H1 (cell line): ENCODE measurements around the gene C3orf22. TPM values are rescaled to one million over a fixed set of nuclear protein-coding genes. Genes with fewer than 3 reads are reported as not detected.

ENCODE experiments used
- CTCF ChIA-PET: fragments of 300-600 bp; sonication (Branson Sonifier 250); formaldehyde crosslinking; loops from one replicate; lab custom pipeline; 2021; ENCODE audit not compliant: partially characterized antibody; lab: Charles Lee
- POLR2A ChIA-PET: fragments of 300-600 bp; sonication (Branson Sonifier 250); formaldehyde crosslinking; loops from one replicate; lab custom pipeline; 2021; ENCODE audit warnings: inconsistent platforms; ENCODE audit not compliant: partially characterized antibody; lab: Charles Lee
- DNase-seq, 2 experiments: peaks; one replicate each; pipeline versions ENCODE4 v3.0.0 to v3.0.0-alpha.2; 2010 to 2022; ENCODE audit warnings: low spot score in 2 of 2, low read depth in 1 of 2, mixed read lengths in 1 of 2
- FAIRE-seq: peaks from 2 replicates; lab custom pipeline; 2011; peaks lifted over from hg19 to GRCh38; lab: Jason Lieb, UNC
- H2AFZ ChIP-seq: 2 replicates; pipeline ENCODE4 v1.8.1; 2012; ENCODE audit warnings: low read length, inconsistent platforms
- H2AK5ac ChIP-seq: 2 replicates; pipeline ENCODE4 v1.6.1; 2013; ENCODE audit warnings: low read depth, low read length
- H2BK120ac ChIP-seq: replicated peaks from 2 replicates; pipeline ENCODE3; 2013; ENCODE audit warnings: low read depth, low read length, inconsistent platforms
- H2BK12ac ChIP-seq: 2 replicates; pipeline ENCODE4 v1.6.1; 2013; ENCODE audit warnings: low read depth, low read length
- H2BK15ac ChIP-seq: 2 replicates; pipeline ENCODE4 v1.6.1; 2013; ENCODE audit warnings: low read length
- H2BK20ac ChIP-seq: 2 replicates; pipeline ENCODE4 v1.6.1; 2013; ENCODE audit warnings: low read length
- H2BK5ac ChIP-seq: 2 replicates; pipeline ENCODE4 v1.6.1; 2013; ENCODE audit warnings: low read depth, low read length
- H3K14ac ChIP-seq: 2 replicates; pipeline ENCODE4 v1.6.1; 2013; ENCODE audit warnings: inconsistent platforms; ENCODE audit not compliant: insufficient read length
- H3K18ac ChIP-seq: 2 replicates; pipeline ENCODE4 v1.6.1; 2013; ENCODE audit warnings: low read length; ENCODE audit errors: extremely low read depth
- H3K23ac ChIP-seq: 2 replicates; pipeline ENCODE4 v1.6.1; 2013; ENCODE audit warnings: inconsistent platforms; ENCODE audit not compliant: insufficient read length
- H3K23me2 ChIP-seq: 2 replicates; pipeline ENCODE4 v1.6.1; 2013; ENCODE audit warnings: low read depth, low read length
- H3K27ac ChIP-seq: 2 replicates; pipeline ENCODE4 v1.6.1; 2011; ENCODE audit warnings: low read depth, low read length, inconsistent platforms
- H3K27me3 ChIP-seq, 4 experiments: replicated peaks in 1 of 4; 1 replicate in 1 of 4; 2 replicates in 3 of 4; pipeline versions ENCODE4 v1.6.1 to v1.8.1; 2011 to 2013; ENCODE audit warnings: low read length in 3 of 4, mild to moderate bottlenecking in 3 of 4, inconsistent platforms in 2 of 4, mixed read lengths in 2 of 4, moderate library complexity in 1 of 4; ENCODE audit not compliant: control insufficient read depth in 3 of 4, insufficient read depth in 3 of 4; ENCODE audit errors: extremely low read depth in 1 of 4
- H3K36me3 ChIP-seq, 4 experiments: 2 replicates each; pipeline versions ENCODE4 v1.6.1 to v1.8.1; 2011 to 2013; ENCODE audit warnings: mild to moderate bottlenecking in 4 of 4, low read length in 3 of 4, moderate library complexity in 2 of 4, control low read depth in 1 of 4, inconsistent platforms in 1 of 4; ENCODE audit not compliant: insufficient read depth in 4 of 4, control insufficient read depth in 2 of 4
- H3K4ac ChIP-seq: replicated peaks from 2 replicates; pipeline ENCODE3; 2013; ENCODE audit warnings: low read length, low read depth, mixed read lengths, inconsistent platforms; ENCODE audit not compliant: insufficient read length
- H3K4me1 ChIP-seq, 4 experiments: replicated peaks in 1 of 4; 1 replicate in 1 of 4; 2 replicates in 3 of 4; pipeline versions ENCODE4 v1.6.1 to v1.8.1; 2011 to 2013; ENCODE audit warnings: low read length in 3 of 4, inconsistent platforms in 2 of 4, mixed read lengths in 1 of 4; ENCODE audit not compliant: insufficient read depth in 4 of 4, control insufficient read depth in 3 of 4
- H3K4me2 ChIP-seq, 2 experiments: 2 replicates each; pipeline versions ENCODE4 v1.6.1 to v1.8.1; 2011 to 2013; ENCODE audit warnings: low read depth in 2 of 2, low read length in 2 of 2, control low read depth in 1 of 2, inconsistent platforms in 1 of 2, mild to moderate bottlenecking in 1 of 2; ENCODE audit not compliant: insufficient read depth in 1 of 2
- H3K4me3 ChIP-seq, 4 experiments: fragments of 200-600, 300-600 bp in 1 of 4; sonication (generic), shearing (Covaris generic), sonication (Bioruptor Twin) in 1 of 4; 2 replicates each; pipeline versions ENCODE4 v1.5.1 to v1.8.1; 2011 to 2016; ENCODE audit warnings: low read length in 4 of 4, low read depth in 3 of 4, control low read depth in 2 of 4, inconsistent platforms in 2 of 4, mild to moderate bottlenecking in 2 of 4, mixed read lengths in 1 of 4, moderate library complexity in 1 of 4; ENCODE audit not compliant: insufficient read depth in 2 of 4; ENCODE audit errors: extremely low read depth in 1 of 4
- H3K56ac ChIP-seq: replicated peaks from 2 replicates; pipeline ENCODE3; 2013; ENCODE audit warnings: low read depth, mild to moderate bottlenecking, mixed read lengths, low read length, inconsistent platforms; ENCODE audit not compliant: insufficient read length
- H3K79me1 ChIP-seq: 2 replicates; pipeline ENCODE4 v1.6.1; 2013; ENCODE audit warnings: low read depth, low read length, control low read depth
- H3K79me2 ChIP-seq, 2 experiments: 2 replicates each; pipeline versions ENCODE4 v1.6.1 to v1.8.1; 2012 to 2013; ENCODE audit warnings: low read length in 2 of 2, mild to moderate bottlenecking in 2 of 2, inconsistent platforms in 1 of 2; ENCODE audit not compliant: insufficient read depth in 2 of 2, control insufficient read depth in 1 of 2
- H3K9ac ChIP-seq, 4 experiments: replicated peaks in 1 of 4; 1 replicate in 1 of 4; 2 replicates in 3 of 4; pipeline versions ENCODE4 v1.6.1 to v1.8.1; 2011 to 2013; ENCODE audit warnings: low read depth in 3 of 4, low read length in 3 of 4, control low read depth in 2 of 4, mild to moderate bottlenecking in 2 of 4, moderate library complexity in 2 of 4, inconsistent platforms in 1 of 4; ENCODE audit errors: extremely low read depth in 1 of 4
- H3K9me3 ChIP-seq, 2 experiments: 2 replicates each; pipeline versions ENCODE4 v1.6.1 to v1.8.1; 2012 to 2013; ENCODE audit warnings: mild to moderate bottlenecking in 2 of 2, moderate library complexity in 2 of 2, control low read depth in 1 of 2, inconsistent platforms in 1 of 2, low read depth in 1 of 2, low read length in 1 of 2, mixed read lengths in 1 of 2; ENCODE audit not compliant: insufficient read depth in 2 of 2
- H4K20me1 ChIP-seq, 2 experiments: replicated peaks in 1 of 2; 2 replicates each; pipeline versions ENCODE3 to v1.8.1; 2011 to 2013; ENCODE audit warnings: inconsistent platforms in 2 of 2, low read length in 2 of 2, mild to moderate bottlenecking in 1 of 2; ENCODE audit not compliant: insufficient read depth in 2 of 2, control insufficient read depth in 1 of 2
- H4K5ac ChIP-seq: 2 replicates; pipeline ENCODE4 v1.6.1; 2013; ENCODE audit warnings: low read length, low read depth, mixed read lengths, inconsistent platforms; ENCODE audit not compliant: insufficient read length
- H4K8ac ChIP-seq: 2 replicates; pipeline ENCODE4 v1.8.0; 2013; ENCODE audit warnings: mild to moderate bottlenecking, moderate library complexity, low read length, inconsistent platforms; ENCODE audit not compliant: insufficient read depth; ENCODE audit errors: extremely low read depth
- H4K91ac ChIP-seq: replicated peaks from 2 replicates; pipeline ENCODE3; 2013; ENCODE audit warnings: low read length, mixed read lengths, inconsistent platforms; ENCODE audit not compliant: insufficient read length
- ATF2 ChIP-seq: IDR thresholded peaks from 2 replicates; pipeline ENCODE4 v1.6.1; 2012; ENCODE audit warnings: low read length, inconsistent platforms
- CHD2 ChIP-seq: IDR thresholded peaks from 2 replicates; pipeline ENCODE4 v1.6.1; 2012; ENCODE audit warnings: low read length, improper control_type of control experiment
- GABPA ChIP-seq: IDR thresholded peaks from 2 replicates; pipeline ENCODE4 v1.6.1; 2011; ENCODE audit warnings: mild to moderate bottlenecking, low read length, moderate library complexity, borderline replicate concordance; ENCODE audit not compliant: insufficient read depth
- HDAC6 ChIP-seq: IDR thresholded peaks from one replicate; pipeline ENCODE4 v1.7.1; 2012; ENCODE audit warnings: low read depth, mild to moderate bottlenecking, inconsistent platforms, low read length, moderate library complexity
- POU5F1 ChIP-seq: IDR thresholded peaks from 2 replicates; pipeline ENCODE4 v1.6.1; 2011; ENCODE audit warnings: low read depth, mild to moderate bottlenecking, low read length, moderate library complexity
- SIN3A ChIP-seq, 2 experiments: IDR thresholded peaks in 1 of 2; conservative IDR thresholded peaks in 1 of 2; 2 replicates each; pipeline ENCODE4 v1.6.1; 2011 to 2012; ENCODE audit warnings: low read length in 2 of 2, improper control_type of control experiment in 1 of 2, low read depth in 1 of 2, mild to moderate bottlenecking in 1 of 2
- SIRT6 ChIP-seq: IDR thresholded peaks from one replicate; pipeline ENCODE4 v1.7.1; 2012; ENCODE audit warnings: low read length, inconsistent platforms
- SP1 ChIP-seq: IDR thresholded peaks from 2 replicates; pipeline ENCODE4 v1.6.1; 2011; ENCODE audit warnings: low read depth, low read length
- SP4 ChIP-seq: IDR thresholded peaks from 2 replicates; pipeline ENCODE4 v1.6.1; 2012; ENCODE audit warnings: low read length, inconsistent platforms
- SUZ12 ChIP-seq: fragments of 200-600 bp; sonication (generic); IDR thresholded peaks from 2 replicates; pipeline ENCODE4 v1.6.1; 2012; ENCODE audit warnings: mild to moderate bottlenecking, inconsistent platforms, low read length, moderate library complexity, mixed read lengths
- TEAD4 ChIP-seq: IDR thresholded peaks from 2 replicates; pipeline ENCODE4 v1.6.1; 2012; ENCODE audit warnings: low read depth, low read length, inconsistent platforms, mixed read lengths
- WGBS, 2 experiments: shearing (Covaris generic) in 1 of 2; methylation state at CpG; one replicate each; pipeline versions ENCODE4 v1.1.6 to v1.1.7; 2013 to 2015; ENCODE audit warnings: low lambda C conversion rate in 2 of 2, mixed read lengths in 2 of 2, inconsistent platforms in 1 of 2, low coverage in 1 of 2, missing lambda C conversion rate in 1 of 2; ENCODE audit not compliant: insufficient replicate concordance in 2 of 2, insufficient coverage in 1 of 2, insufficient read length in 1 of 2; ENCODE audit errors: extremely low coverage in 1 of 2, missing lambda C conversion rate in 1 of 2; 5-methylcytosine and 5-hydroxymethylcytosine counted together
- polyA plus RNA-seq, 7 experiments: library from polyadenylated mRNA; depleted of rRNA in 3 of 7; stranded (reverse) in 5 of 7; unstranded in 2 of 7; fragments of >200 nt in 5 of 7; fragments of 200-250 nt in 2 of 7; gene quantifications; 1 replicate in 5 of 7; 2 replicates in 1 of 7; 4 replicates in 1 of 7; pipeline versions ENCODE4 v1.2.1 to v1.2.3, GENCODE V29; 2011 to 2013; ENCODE audit warnings: missing spikeins in 2 of 7, mixed read lengths in 2 of 7
- total RNA-seq: library from RNA; stranded (reverse); fragmentation: NEBNext Ultra II Directional; extraction: Animal tissue kit (Norgen Biotek cat#: 25700); gene quantifications from 2 replicates; pipeline ENCODE4 v1.2.1, GENCODE V29; 2021
- TF ChIP-seq, protein P1 (sequence below): IDR thresholded peaks from 2 replicates; pipeline ENCODE4 v1.6.1; 2011; ENCODE audit warnings: low read length, improper control_type of control experiment

Gene C3orf22
- total and polyA plus RNA-seq, 2 of the 8 experiments (the other 6 are each of a cell fraction or from before 2014, with no cell fraction given) = not detected

DNA sequence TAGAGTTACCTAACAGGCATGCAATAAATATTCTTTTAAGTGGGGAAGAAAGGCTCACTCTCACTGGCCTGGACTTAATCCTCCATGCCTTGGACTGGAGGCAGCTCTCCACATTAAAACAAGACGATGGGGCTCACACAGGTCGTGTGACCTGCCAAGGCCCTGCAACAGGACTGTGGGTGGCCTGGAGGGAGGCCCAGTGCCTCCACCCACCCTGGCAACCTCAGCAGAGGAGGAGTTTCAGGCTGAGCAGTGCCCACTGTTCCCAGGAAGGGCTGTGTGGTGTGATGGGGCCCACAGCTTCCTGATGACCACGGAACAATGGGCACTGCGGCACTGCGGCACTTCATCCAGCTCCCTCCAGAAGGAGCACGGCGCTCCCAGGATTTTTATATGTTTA, 46.7 kb downstream of the C3orf22 start:
- H3K4me2 ChIP-seq = no peak overlapping the region
- H3K9ac ChIP-seq = no peak overlapping the region
- DNase-seq (no peak), FAIRE-seq (no peak)
- no peak overlapping the region for H4K5ac ChIP-seq
- no peak overlapping the region for H3K56ac ChIP-seq
- POLR2A ChIA-PET = no interaction called here
- no peak overlapping the region for H2BK20ac ChIP-seq
- no peak overlapping the region for H2BK120ac ChIP-seq
- H3K4ac ChIP-seq = no peak overlapping the region
- H2AFZ ChIP-seq = no peak overlapping the region
- H3K18ac ChIP-seq = no peak overlapping the region
- peak overlapping the region; percentile 62; the same call in 1 of the 2 replicates for H4K8ac ChIP-seq
- H3K79me2 ChIP-seq = no peaks in the 10 kb centered on the region
- H3K36me3 ChIP-seq = no peaks in the 10 kb centered on the region
- no peak overlapping the region for H2BK12ac ChIP-seq
- H3K23ac ChIP-seq = no peak overlapping the region
- no peaks in the 10 kb centered on the region for H3K4me1 ChIP-seq
- H2BK5ac ChIP-seq = no peak overlapping the region
- H2BK15ac ChIP-seq = no peak overlapping the region
- no peaks in the 10 kb centered on the region; the same call in 1 of the 2 replicates for H3K23me2 ChIP-seq
- H3K27me3 ChIP-seq = no peaks in the 10 kb centered on the region
- H3K4me3 ChIP-seq = no peak overlapping the region
- H3K14ac ChIP-seq = peak overlapping the region; percentile 73
- no peak overlapping the region for H4K91ac ChIP-seq
- H3K27ac ChIP-seq = no peak overlapping the region
- H3K79me1 ChIP-seq = no peaks in the 10 kb centered on the region
- CTCF ChIA-PET = interaction anchor here (0.6 to 5.3 kb wide), 10 partner anchors 9 to 470 kb away, joined by 3 to 30 read pairs (median 3); partner anchors contain the start of gene PLXNA1
- no peak overlapping the region for H2AK5ac ChIP-seq
- no peaks in the 10 kb centered on the region for H3K9me3 ChIP-seq
- 91% methylated on average over 7 of the region's 7 CpGs; no CpG with 5 or more reads in 1 of the 2 experiments for WGBS, 2 experiments
- TF ChIP-seq CHD2 (no peak), HDAC6 (no peak), GABPA (no peak), ATF2 (no peak), SUZ12 (no peak), TEAD4 (no peak), SIN3A (conservative IDR thresholded peaks at IDR 0.05 in 1 of 2, IDR thresholded peaks at IDR 0.05 in 1 of 2; ENCODE audit: low read depth in 1 of 2, low read length in 2 of 2) (no peak), SP1 (no peak), POU5F1 (no peak), SIRT6 (no peak), SP4 (no peak)
- TF ChIP-seq, protein P1, sequence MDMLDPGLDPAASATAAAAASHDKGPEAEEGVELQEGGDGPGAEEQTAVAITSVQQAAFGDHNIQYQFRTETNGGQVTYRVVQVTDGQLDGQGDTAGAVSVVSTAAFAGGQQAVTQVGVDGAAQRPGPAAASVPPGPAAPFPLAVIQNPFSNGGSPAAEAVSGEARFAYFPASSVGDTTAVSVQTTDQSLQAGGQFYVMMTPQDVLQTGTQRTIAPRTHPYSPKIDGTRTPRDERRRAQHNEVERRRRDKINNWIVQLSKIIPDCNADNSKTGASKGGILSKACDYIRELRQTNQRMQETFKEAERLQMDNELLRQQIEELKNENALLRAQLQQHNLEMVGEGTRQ = no peak
- no peaks in the 10 kb centered on the region for H4K20me1 ChIP-seq
